ENCODE measurements around the gene PTPRE. TPM values are rescaled to one million over a fixed set of nuclear protein-coding genes. Genes with fewer than 3 reads are reported as not detected.

The PTPRE gene
- total RNA-seq, 1 donor from 2014 or later: 0.21 TPM

DNA sequence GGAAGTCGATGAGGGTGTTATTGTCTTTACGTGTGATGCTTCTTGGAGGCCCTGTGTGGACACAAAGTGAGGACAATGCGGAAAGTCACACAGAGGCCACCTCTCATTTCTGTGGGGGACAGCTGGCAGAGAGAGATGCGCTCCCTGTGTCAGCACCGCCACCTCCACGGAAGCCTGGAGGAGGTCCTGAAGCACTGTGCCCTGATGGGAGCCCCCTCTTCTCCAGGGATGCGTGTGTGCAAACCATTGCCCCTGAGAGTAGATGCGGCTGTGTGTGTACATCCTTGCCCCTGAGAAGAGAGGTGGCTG lies 2.0 kb downstream of the PTPRE start:
- Histone ChIP-seq H3F3A (ENCODE audit: low read depth) (no peaks in the 10 kb centered on the region), H3K9ac (no peak overlapping the region), H3K27me3 (peaks cover 52% of the 10 kb centered on the region), H3K79me2 (ENCODE audit: low read depth) (no peaks in the 10 kb centered on the region), H3K4me3 (no peak overlapping the region), H4K20me1 (ENCODE audit: low read depth) (no peaks in the 10 kb centered on the region), H3K36me3 (no peaks in the 10 kb centered on the region), H3K9me3 (ENCODE audit: low read depth) (no peaks in the 10 kb centered on the region), H3K4me2 (no peak overlapping the region), H2AFZ (replicated peaks) (no peak overlapping the region), H3K27ac (no peak overlapping the region), H3K4me1 (peaks cover 5% of the 10 kb centered on the region)
- TF ChIP-seq, protein P1, sequence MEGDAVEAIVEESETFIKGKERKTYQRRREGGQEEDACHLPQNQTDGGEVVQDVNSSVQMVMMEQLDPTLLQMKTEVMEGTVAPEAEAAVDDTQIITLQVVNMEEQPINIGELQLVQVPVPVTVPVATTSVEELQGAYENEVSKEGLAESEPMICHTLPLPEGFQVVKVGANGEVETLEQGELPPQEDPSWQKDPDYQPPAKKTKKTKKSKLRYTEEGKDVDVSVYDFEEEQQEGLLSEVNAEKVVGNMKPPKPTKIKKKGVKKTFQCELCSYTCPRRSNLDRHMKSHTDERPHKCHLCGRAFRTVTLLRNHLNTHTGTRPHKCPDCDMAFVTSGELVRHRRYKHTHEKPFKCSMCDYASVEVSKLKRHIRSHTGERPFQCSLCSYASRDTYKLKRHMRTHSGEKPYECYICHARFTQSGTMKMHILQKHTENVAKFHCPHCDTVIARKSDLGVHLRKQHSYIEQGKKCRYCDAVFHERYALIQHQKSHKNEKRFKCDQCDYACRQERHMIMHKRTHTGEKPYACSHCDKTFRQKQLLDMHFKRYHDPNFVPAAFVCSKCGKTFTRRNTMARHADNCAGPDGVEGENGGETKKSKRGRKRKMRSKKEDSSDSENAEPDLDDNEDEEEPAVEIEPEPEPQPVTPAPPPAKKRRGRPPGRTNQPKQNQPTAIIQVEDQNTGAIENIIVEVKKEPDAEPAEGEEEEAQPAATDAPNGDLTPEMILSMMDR (IDR thresholded peaks at IDR 0.05): no peak
- TF ChIP-seq EZH2 (IDR thresholded peaks at IDR 0.05): no peak
- TF ChIP-seq EZH2phosphoT487 (IDR thresholded peaks at IDR 0.05): no peak
- Mint-ChIP-seq H3K27me3 (ENCODE audit: insufficient read depth, low read depth) (peaks cover 22% of the 10 kb centered on the region), H3K4me3 (peak overlapping the region; percentile 38), H3K36me3 (no peaks in the 10 kb centered on the region), H3K27ac (no peak overlapping the region), H3K4me1 (peaks cover 25% of the 10 kb centered on the region), H3K9me3 (no peaks in the 10 kb centered on the region)
- DNase-seq (ENCODE audit: low spot score): no peak

DNA sequence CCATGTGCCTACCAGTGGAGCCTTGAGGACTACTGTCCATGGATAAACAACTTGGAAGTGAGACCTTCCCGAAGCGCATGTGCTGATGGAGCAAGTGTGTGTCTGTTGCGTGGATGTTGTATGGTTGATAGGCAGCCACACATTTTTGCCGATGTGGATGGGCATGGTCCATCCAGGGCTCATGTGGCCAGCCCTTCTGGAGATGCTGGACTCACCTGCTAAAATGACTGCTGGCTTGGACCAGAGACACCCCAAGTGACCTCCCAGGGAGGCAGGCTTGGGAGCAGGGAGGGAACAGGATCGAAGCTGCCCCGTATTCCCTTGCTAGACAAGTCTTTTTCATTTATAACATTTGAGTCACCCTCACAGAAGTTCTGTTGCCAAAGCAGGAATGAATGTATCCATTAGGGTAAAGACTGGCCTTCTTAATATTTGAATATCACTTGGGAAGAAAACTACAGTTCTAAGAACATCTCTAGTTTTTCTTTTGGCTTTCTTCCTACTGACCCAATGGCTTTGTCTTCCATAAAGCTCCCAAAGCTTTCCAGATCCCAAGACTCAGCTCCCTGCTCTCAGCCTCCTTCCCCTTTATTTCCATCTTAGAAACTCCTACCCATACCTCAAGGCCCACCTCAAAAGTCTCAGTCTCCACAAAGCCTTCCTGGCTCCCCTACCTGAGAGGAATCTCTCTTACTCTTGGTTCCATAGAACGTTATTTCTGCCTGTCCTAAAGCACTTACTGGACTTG lies 3.0 kb downstream of the PTPRE start:
- DNase-seq (ENCODE audit: low spot score): no peak

DNA sequence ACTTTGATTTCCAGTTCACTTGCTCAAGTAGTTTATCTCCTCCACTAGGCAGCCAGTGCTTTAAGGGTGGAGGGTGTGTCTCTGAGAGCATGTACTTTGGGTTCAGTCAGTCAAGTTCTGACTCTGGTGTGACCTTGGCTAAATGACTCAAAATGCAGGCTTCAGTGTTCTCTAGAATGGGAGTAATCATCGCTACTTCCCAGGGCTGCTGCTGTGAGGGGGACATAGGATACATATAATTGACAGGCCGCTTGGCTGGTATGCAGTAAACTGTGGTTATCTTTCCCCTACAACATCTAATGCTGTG lies 3.5 kb downstream of the PTPRE start:
- Histone ChIP-seq H4K20me1 (ENCODE audit: low read depth) (no peaks in the 10 kb centered on the region), H3K4me3 (no peak overlapping the region), H3K27me3 (peaks cover 48% of the 10 kb centered on the region), H3K36me3 (no peaks in the 10 kb centered on the region), H2AFZ (replicated peaks) (no peak overlapping the region), H3K4me2 (no peak overlapping the region), H3K4me1 (peaks cover 5% of the 10 kb centered on the region), H3K79me2 (ENCODE audit: low read depth) (no peaks in the 10 kb centered on the region), H3K9me3 (ENCODE audit: low read depth) (no peaks in the 10 kb centered on the region), H3K27ac (no peak overlapping the region), H3F3A (ENCODE audit: low read depth) (no peaks in the 10 kb centered on the region), H3K9ac (no peak overlapping the region)
- Mint-ChIP-seq H3K4me3 (no peak overlapping the region), H3K36me3 (no peaks in the 10 kb centered on the region), H3K4me1 (peaks cover 28% of the 10 kb centered on the region), H3K27me3 (ENCODE audit: insufficient read depth, low read depth) (peaks cover 22% of the 10 kb centered on the region), H3K9me3 (no peaks in the 10 kb centered on the region), H3K27ac (no peak overlapping the region)
- DNase-seq (ENCODE audit: low spot score): no peak
- TF ChIP-seq EZH2 (IDR thresholded peaks at IDR 0.05): no peak
- TF ChIP-seq, protein P1 (IDR thresholded peaks at IDR 0.05): no peak

More for the DNA sequence above, 3.0 kb downstream of the PTPRE start:
- Histone ChIP-seq H3K27me3 (peaks cover 52% of the 10 kb centered on the region), H4K20me1 (ENCODE audit: low read depth) (no peaks in the 10 kb centered on the region), H3K9ac (no peak overlapping the region), H3K9me3 (ENCODE audit: low read depth) (no peaks in the 10 kb centered on the region), H2AFZ (replicated peaks) (no peak overlapping the region), H3K27ac (no peak overlapping the region), H3K4me1 (peaks cover 5% of the 10 kb centered on the region), H3K36me3 (no peaks in the 10 kb centered on the region), H3K4me2 (no peak overlapping the region), H3K4me3 (no peak overlapping the region), H3K79me2 (ENCODE audit: low read depth) (no peaks in the 10 kb centered on the region), H3F3A (ENCODE audit: low read depth) (no peaks in the 10 kb centered on the region)
- no peaks in the 10 kb centered on the region for H3K9me3 Mint-ChIP-seq
- no peak overlapping the region for H3K4me3 Mint-ChIP-seq
- no peak for TF ChIP-seq EZH2 (IDR thresholded peaks at IDR 0.05)
- TF ChIP-seq, protein P1 (IDR thresholded peaks at IDR 0.05): no peak
- no peak for TF ChIP-seq EZH2phosphoT487 (IDR thresholded peaks at IDR 0.05)
- H3K27me3 Mint-ChIP-seq (ENCODE audit: insufficient read depth, low read depth): peaks cover 22% of the 10 kb centered on the region
- H3K36me3 Mint-ChIP-seq: no peaks in the 10 kb centered on the region
- peaks cover 28% of the 10 kb centered on the region for H3K4me1 Mint-ChIP-seq
- no peak overlapping the region for H3K27ac Mint-ChIP-seq

Data from neural progenitor cell (in vitro differentiated cells).